ENCODE measurements around the gene MBD2. TPM values are rescaled to one million over a fixed set of nuclear protein-coding genes. Genes with fewer than 3 reads are reported as not detected.

The MBD2 gene
- total RNA-seq, 2 experiments from 2014 or later: 39.2 to 176 TPM

GRCh38 chr18:54151376-54151775, 73.1 kb downstream of the MBD2 start:
- H3K4me2 ChIP-seq (ENCODE audit: low read length): no peak overlapping the region
- H4K20me1 ChIP-seq (ENCODE audit: insufficient read depth, low read length): no peaks in the 10 kb centered on the region
- no peaks in the 10 kb centered on the region for H3K4me1 ChIP-seq (ENCODE audit: insufficient read depth, low read length, poor library complexity, severe bottlenecking)
- H3K27ac ChIP-seq (ENCODE audit: low read depth, low read length, poor library complexity, severe bottlenecking): no peak overlapping the region
- no peaks in the 10 kb centered on the region for H3K9me3 ChIP-seq (ENCODE audit: low read length)
- TF ChIP-seq EZH2phosphoT487 (IDR thresholded peaks at IDR 0.05; ENCODE audit: borderline replicate concordance, low read depth, low read length): no peak
- no peak for TF ChIP-seq CTCF (conservative IDR thresholded peaks at IDR 0.05; ENCODE audit: low read length)
- no TSS peak for BruUV-seq (replicated peaks)
- H3K36me3 ChIP-seq (ENCODE audit: insufficient read depth, low read length): peaks cover 58% of the 10 kb centered on the region
- intact Hi-C loops (cut with micrococcal nuclease; ENCODE audit: unreplicated experiment): no loop called here
- H3K79me2 ChIP-seq (ENCODE audit: insufficient read depth, low read depth, low read length): no peaks in the 10 kb centered on the region
- ChIA-PET POLR2A (interaction anchor here (0.7 to 1.8 kb wide), 3 partner anchors 9 to 53 kb away, joined by 3 to 4 read pairs (median 3); no protein-coding TSS in a partner anchor), CTCF (ENCODE audit: unreplicated experiment) (no interaction called here)
- H2AFZ ChIP-seq (ENCODE audit: low read length): no peak overlapping the region
- no peak overlapping the region for H3K4me3 ChIP-seq (ENCODE audit: low read depth, low read length, poor library complexity, severe bottlenecking)
- no peak for DNase-seq (ENCODE audit: low spot score)
- no peaks in the 10 kb centered on the region for H3K9me2 ChIP-seq (ENCODE audit: insufficient read depth, low read length)

GRCh38 chr18:54150226-54150625, 74.2 kb downstream of the MBD2 start:
- DNase-seq (ENCODE audit: low spot score): no peak
- no peak overlapping the region for H3K27ac ChIP-seq (ENCODE audit: low read depth, low read length, poor library complexity, severe bottlenecking)
- H3K9me2 ChIP-seq (ENCODE audit: insufficient read depth, low read length): no peaks in the 10 kb centered on the region
- CTCF ChIA-PET (ENCODE audit: unreplicated experiment): no interaction called here
- H4K20me1 ChIP-seq (ENCODE audit: insufficient read depth, low read length): no peaks in the 10 kb centered on the region
- no peaks in the 10 kb centered on the region for H3K4me1 ChIP-seq (ENCODE audit: insufficient read depth, low read length, poor library complexity, severe bottlenecking)
- H3K9me3 ChIP-seq (ENCODE audit: low read length): no peaks in the 10 kb centered on the region
- no peak overlapping the region for H3K4me3 ChIP-seq (ENCODE audit: low read depth, low read length, poor library complexity, severe bottlenecking)
- POLR2A ChIA-PET: interaction anchor here (1.8 kb wide), 1 partner anchor 11 kb away, joined by 4 read pairs; no protein-coding TSS in a partner anchor
- H3K36me3 ChIP-seq (ENCODE audit: insufficient read depth, low read length): peaks cover 48% of the 10 kb centered on the region
- H3K4me2 ChIP-seq (ENCODE audit: low read length): no peak overlapping the region
- no peaks in the 10 kb centered on the region for H3K79me2 ChIP-seq (ENCODE audit: insufficient read depth, low read depth, low read length)
- no peak for TF ChIP-seq EZH2phosphoT487 (IDR thresholded peaks at IDR 0.05; ENCODE audit: borderline replicate concordance, low read depth, low read length)
- no peak for TF ChIP-seq CTCF (conservative IDR thresholded peaks at IDR 0.05; ENCODE audit: low read length)
- no peak overlapping the region for H2AFZ ChIP-seq (ENCODE audit: low read length)
- intact Hi-C loops (cut with micrococcal nuclease; ENCODE audit: unreplicated experiment): no loop called here
- BruUV-seq (replicated peaks): no TSS peak

GRCh38 chr18:54149078-54149697, 75.3 kb downstream of the MBD2 start:
- Histone ChIP-seq H3K4me1 (ENCODE audit: insufficient read depth, low read length, poor library complexity, severe bottlenecking) (no peaks in the 10 kb centered on the region), H2AFZ (ENCODE audit: low read length) (no peak overlapping the region), H3K4me3 (ENCODE audit: low read depth, low read length, poor library complexity, severe bottlenecking) (no peak overlapping the region), H4K20me1 (ENCODE audit: insufficient read depth, low read length) (no peaks in the 10 kb centered on the region), H3K9me2 (ENCODE audit: insufficient read depth, low read length) (no peaks in the 10 kb centered on the region), H3K4me2 (ENCODE audit: low read length) (no peak overlapping the region), H3K79me2 (ENCODE audit: insufficient read depth, low read depth, low read length) (no peaks in the 10 kb centered on the region), H3K9me3 (ENCODE audit: low read length) (no peaks in the 10 kb centered on the region), H3K27ac (ENCODE audit: low read depth, low read length, poor library complexity, severe bottlenecking) (no peak overlapping the region), H3K36me3 (ENCODE audit: insufficient read depth, low read length) (peaks cover 40% of the 10 kb centered on the region)
- no TSS peak for BruUV-seq (replicated peaks)
- POLR2A ChIA-PET: no interaction called here
- no peak for DNase-seq (ENCODE audit: low spot score)
- intact Hi-C loops (cut with micrococcal nuclease; ENCODE audit: unreplicated experiment): no loop called here
- CTCF ChIA-PET (ENCODE audit: unreplicated experiment): no interaction called here
- TF ChIP-seq EZH2phosphoT487 (IDR thresholded peaks at IDR 0.05; ENCODE audit: borderline replicate concordance, low read depth, low read length): no peak
